ENCODE measurements around the gene ANKRD49. TPM values are rescaled to one million over a fixed set of nuclear protein-coding genes. Genes with fewer than 3 reads are reported as not detected.

The ANKRD49 gene
- total RNA-seq, 2 experiments from 2014 or later = 17.9 to 19.1 TPM

DNA sequence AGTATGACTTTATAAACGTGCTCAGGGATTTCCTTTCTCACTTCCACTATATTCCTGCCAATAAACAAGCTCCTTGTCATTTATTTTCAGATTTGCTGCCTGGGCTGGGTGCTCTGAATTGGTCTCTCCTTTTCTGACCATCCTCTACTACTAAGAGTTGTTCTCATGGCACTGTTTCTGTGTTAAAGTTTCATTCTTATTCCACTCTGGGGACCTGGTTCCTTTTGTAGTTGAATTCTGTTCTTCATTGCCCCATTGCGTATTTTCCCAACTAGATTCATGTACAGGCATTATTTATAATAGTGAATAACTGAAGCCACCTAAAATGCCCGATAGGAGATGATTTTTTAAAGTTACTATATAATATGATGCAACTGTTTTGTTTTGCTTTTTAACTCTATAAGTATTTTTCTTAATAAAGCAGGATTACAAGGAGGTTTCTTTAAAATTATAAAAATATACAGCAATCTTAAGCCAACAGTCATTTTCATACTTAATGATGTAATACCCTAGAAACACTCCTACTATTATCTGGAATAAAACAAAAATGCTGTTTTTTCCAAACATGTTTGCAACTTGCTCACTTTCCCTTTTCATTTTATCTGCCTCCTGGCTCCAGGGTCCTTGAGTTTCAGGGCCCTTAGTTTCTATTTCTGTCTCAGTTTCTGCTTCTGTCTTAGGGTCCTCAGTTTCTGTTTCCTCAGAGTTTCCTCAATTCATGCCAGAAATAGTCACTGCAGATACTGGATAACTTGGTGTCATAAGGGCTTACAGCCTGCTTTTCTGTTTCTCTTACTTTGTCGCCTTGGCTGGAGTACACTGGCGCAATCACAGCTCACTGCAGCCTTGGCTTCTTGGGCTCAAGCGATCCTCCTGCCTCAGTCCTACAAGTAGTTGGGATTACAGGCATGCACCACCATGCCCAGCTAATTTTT is 40.2 kb downstream of the ANKRD49 start:
- ATAC-seq (no peak), DNase-seq (no peak)
- H3K36me3 Mint-ChIP-seq (ENCODE audit: low read depth) = no peaks in the 10 kb centered on the region
- no peaks in the 10 kb centered on the region for H3K9me3 Mint-ChIP-seq
- peaks cover 17% of the 10 kb centered on the region for H3K27me3 Mint-ChIP-seq
- H3K4me3 Mint-ChIP-seq = no peak overlapping the region
- no peaks in the 10 kb centered on the region for H3K4me1 Mint-ChIP-seq (ENCODE audit: low read depth)
- no peak for TF ChIP-seq CTCF (IDR thresholded peaks at IDR 0.05)
- H3K27ac Mint-ChIP-seq = no peak overlapping the region
- intact Hi-C loops (cut with micrococcal nuclease) = no loop called here
- CTCF ChIA-PET = interaction anchor here (1.0 to 1.2 kb wide), 2 partner anchors 29 to 63 kb away, joined by 3 read pairs; no protein-coding TSS in a partner anchor
- POLR2A ChIA-PET = no interaction called here

DNA sequence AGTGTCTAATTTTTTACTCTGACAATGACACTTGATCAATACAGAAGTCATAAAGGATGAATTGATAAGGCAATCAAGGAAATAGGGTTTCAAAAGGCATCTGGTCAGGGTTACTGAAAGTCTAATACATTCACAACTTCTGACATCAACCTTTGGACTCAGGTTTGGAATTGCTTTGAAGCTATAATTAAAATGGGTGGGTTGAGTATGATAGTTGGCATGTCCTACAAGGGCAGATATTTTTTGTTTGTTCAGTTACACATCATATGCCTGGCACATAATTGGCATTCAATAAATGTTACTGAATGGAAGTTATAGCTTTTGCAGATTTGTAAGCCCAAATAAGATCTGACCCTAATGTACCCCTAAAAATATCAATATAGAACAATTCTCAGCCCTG is 42.6 kb downstream of the ANKRD49 start:
- ChIA-PET CTCF (interaction anchor here (2.9 kb wide), 1 partner anchor 17 kb away, joined by 10 read pairs; no protein-coding TSS in a partner anchor), POLR2A (no interaction called here)
- H3K4me1 Mint-ChIP-seq (ENCODE audit: low read depth) = no peaks in the 10 kb centered on the region

DNA sequence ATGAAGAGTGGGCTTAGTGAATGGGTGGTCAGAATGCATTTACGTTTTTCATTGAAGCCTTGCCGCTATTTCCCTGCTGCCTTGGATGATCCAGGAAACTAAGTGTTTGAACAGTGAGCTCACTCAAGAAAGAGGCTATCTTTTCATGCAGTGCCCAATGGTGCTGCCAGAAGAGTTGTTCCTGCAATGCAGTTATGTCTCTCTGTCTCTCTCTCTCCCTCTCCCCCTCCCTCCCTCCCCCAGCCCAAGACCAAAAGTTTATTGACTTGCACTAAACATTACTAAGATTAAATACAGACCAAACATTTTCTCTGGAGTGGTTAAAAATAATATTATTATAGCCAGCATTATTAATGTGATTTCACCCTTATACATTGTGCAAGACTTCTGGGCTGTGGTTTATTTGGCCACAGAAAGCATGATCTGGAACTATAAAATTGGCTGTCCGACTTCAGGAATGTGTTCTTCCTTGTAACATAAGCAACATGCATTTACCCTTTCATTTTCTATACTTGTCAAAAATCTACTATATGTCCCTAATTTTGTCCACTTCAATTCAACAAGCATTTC is 43.3 kb downstream of the ANKRD49 start:
- Mint-ChIP-seq H3K27ac (no peak overlapping the region), H3K36me3 (ENCODE audit: low read depth) (no peaks in the 10 kb centered on the region), H3K9me3 (no peaks in the 10 kb centered on the region), H3K4me1 (ENCODE audit: low read depth) (no peaks in the 10 kb centered on the region), H3K4me3 (no peak overlapping the region), H3K27me3 (peaks cover 15% of the 10 kb centered on the region)
- ChIA-PET CTCF (interaction anchor here (2.9 kb wide), 1 partner anchor 18 kb away, joined by 10 read pairs; no protein-coding TSS in a partner anchor), POLR2A (no interaction called here)
- DNase-seq (no peak), ATAC-seq (no peak)
- intact Hi-C loops (cut with micrococcal nuclease) = no loop called here
- no peak for TF ChIP-seq CTCF (IDR thresholded peaks at IDR 0.05)

More for the DNA sequence above, 42.6 kb downstream of the ANKRD49 start:
- no peak overlapping the region for H3K4me3 Mint-ChIP-seq
- no peak for DNase-seq
- H3K27ac Mint-ChIP-seq = no peak overlapping the region
- intact Hi-C loops (cut with micrococcal nuclease) = no loop called here
- no peaks in the 10 kb centered on the region for H3K9me3 Mint-ChIP-seq
- TF ChIP-seq CTCF (IDR thresholded peaks at IDR 0.05) = no peak
- no peak for ATAC-seq
- H3K27me3 Mint-ChIP-seq = peaks cover 16% of the 10 kb centered on the region
- no peaks in the 10 kb centered on the region for H3K36me3 Mint-ChIP-seq (ENCODE audit: low read depth)

GRCh38 chr11:94539420-94539819 is 45.6 kb downstream of the ANKRD49 start:
- ChIA-PET POLR2A (no interaction called here), CTCF (no interaction called here)
- Mint-ChIP-seq H3K27me3 (peaks cover 12% of the 10 kb centered on the region), H3K27ac (no peak overlapping the region), H3K36me3 (ENCODE audit: low read depth) (no peaks in the 10 kb centered on the region), H3K9me3 (no peaks in the 10 kb centered on the region), H3K4me1 (ENCODE audit: low read depth) (peaks cover 8% of the 10 kb centered on the region), H3K4me3 (no peak overlapping the region)
- intact Hi-C loops (cut with micrococcal nuclease) = no loop called here
- no peak for ATAC-seq
- no peak for DNase-seq
- no peak for TF ChIP-seq CTCF (IDR thresholded peaks at IDR 0.05)
